Epithelial cell of proximal tubule (primary cell): ENCODE data around the gene MS4A14. TPM values are rescaled to one million over a fixed set of nuclear protein-coding genes. Genes with fewer than 3 reads are reported as not detected.

ENCODE experiments used
- DNase-seq: peaks from one replicate; pipeline ENCODE4 v3.0.0-alpha.2; 2011; ENCODE audit warnings: low read depth
- H3K4me3 ChIP-seq: 2 replicates; pipeline ENCODE4 v1.5.1; 2011; ENCODE audit warnings: low read depth, mild to moderate bottlenecking, low read length
- total RNA-seq: library from RNA; depleted of rRNA; stranded (reverse); fragments of >200 nt; gene quantifications from 2 replicates; pipeline ENCODE4 v1.2.3, GENCODE V29; 2015
- TF ChIP-seq, protein P1 (sequence below): conservative IDR thresholded peaks from 2 replicates; pipeline ENCODE4 v1.5.1; 2012; ENCODE audit warnings: low read depth, mild to moderate bottlenecking, low read length

MS4A14 gene
- total RNA-seq, 1 donor from 2014 or later = not detected

GRCh38 chr11:60454212-60454611 is 58.0 kb downstream of the MS4A14 start:
- TF ChIP-seq, protein P1, sequence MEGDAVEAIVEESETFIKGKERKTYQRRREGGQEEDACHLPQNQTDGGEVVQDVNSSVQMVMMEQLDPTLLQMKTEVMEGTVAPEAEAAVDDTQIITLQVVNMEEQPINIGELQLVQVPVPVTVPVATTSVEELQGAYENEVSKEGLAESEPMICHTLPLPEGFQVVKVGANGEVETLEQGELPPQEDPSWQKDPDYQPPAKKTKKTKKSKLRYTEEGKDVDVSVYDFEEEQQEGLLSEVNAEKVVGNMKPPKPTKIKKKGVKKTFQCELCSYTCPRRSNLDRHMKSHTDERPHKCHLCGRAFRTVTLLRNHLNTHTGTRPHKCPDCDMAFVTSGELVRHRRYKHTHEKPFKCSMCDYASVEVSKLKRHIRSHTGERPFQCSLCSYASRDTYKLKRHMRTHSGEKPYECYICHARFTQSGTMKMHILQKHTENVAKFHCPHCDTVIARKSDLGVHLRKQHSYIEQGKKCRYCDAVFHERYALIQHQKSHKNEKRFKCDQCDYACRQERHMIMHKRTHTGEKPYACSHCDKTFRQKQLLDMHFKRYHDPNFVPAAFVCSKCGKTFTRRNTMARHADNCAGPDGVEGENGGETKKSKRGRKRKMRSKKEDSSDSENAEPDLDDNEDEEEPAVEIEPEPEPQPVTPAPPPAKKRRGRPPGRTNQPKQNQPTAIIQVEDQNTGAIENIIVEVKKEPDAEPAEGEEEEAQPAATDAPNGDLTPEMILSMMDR = no peak
- DNase-seq = no peak
- no peak overlapping the region for H3K4me3 ChIP-seq

DNA sequence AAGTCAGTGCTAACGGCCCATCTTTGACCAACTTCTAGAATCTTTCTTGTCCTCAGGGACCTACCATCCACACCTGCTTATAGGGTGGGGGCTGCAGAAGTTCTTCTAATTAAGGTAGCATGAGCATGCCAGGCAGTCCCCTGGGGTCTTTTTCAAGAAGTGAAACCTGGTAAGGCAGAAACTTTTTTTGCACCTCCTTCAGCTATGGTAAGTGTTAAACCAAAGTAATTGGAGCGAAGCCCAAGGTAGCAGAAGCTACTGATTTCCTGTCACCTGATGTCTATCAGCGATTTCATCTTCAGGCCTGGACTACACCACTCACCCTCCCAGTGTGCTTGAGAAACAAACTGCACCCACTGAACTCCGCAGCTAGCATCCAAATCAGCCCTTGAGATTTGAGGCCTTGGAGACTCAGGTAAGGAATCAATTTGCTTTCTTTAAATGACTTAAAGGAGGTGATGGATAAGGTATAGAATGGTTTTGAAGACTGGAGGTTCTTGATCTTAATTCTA is 59.3 kb downstream of the MS4A14 start, which contains the start of gene MS4A1:
Gene MS4A1, plus strand, starts transcription at position 317 of the 512 bp plus-strand sequence. CDS start 6,528 bp downstream, outside the sequence.
- no peak for DNase-seq
- TF ChIP-seq, protein P1 = no peak
- no peak within 1 kb of the TSS for H3K4me3 ChIP-seq

DNA sequence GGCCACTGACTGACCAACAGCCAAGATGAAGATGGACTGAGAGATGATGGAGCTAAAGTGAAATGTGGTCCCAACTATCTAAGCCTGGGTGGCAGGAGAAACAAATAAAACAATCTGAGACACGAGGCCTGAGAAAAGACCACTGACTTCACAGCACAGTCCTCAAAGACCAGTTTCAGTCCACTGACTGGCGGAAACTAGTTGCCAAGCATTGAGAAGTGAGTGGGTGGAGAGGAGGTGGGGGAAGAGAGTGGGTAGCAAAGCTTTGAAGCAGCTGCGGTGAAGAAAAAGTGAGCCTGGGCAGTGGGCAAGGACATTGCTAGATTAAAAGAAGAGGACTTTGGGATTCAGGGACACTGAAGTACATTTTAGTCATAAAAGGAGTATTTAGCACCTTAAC is 61.3 kb downstream of the MS4A14 start:
- DNase-seq = no peak
- TF ChIP-seq, protein P1 = no peak
- no peak overlapping the region for H3K4me3 ChIP-seq

- no peak for DNase-seq
- TF ChIP-seq, protein P1 = no peak
- no peak overlapping the region for H3K4me3 ChIP-seq
These were observed 63.1 kb downstream of the MS4A14 start for GRCh38 chr11:60459345-60459744.

Other genes starting within 250 kb of the MS4A14 start
- gene MS4A6A, start 213.4 kb upstream of the MS4A14 start, total RNA-seq = not detected in 2 replicates
- gene MS4A4E, start 153.3 kb upstream of the MS4A14 start, total RNA-seq = not detected in 2 replicates
- gene MS4A4A, start 115.8 kb upstream of the MS4A14 start, total RNA-seq = not detected in 2 replicates
- gene MS4A6E, start 69.2 kb upstream of the MS4A14 start, total RNA-seq = not detected in 2 replicates
- gene MS4A7, start 17.9 kb upstream of the MS4A14 start, total RNA-seq = not detected in 2 replicates
- gene MS4A5, start 33.1 kb downstream of the MS4A14 start, total RNA-seq = not detected in 2 replicates
- not detected in 2 replicates for gene MS4A1, start 59.4 kb downstream of the MS4A14 start, total RNA-seq
- not detected in 2 replicates for gene MS4A12, start 96.3 kb downstream of the MS4A14 start, total RNA-seq
- gene MS4A13, start 118.9 kb downstream of the MS4A14 start, total RNA-seq = not detected in 2 replicates